ENCODE results near the gene KLHL6. TPM values are rescaled to one million over a fixed set of nuclear protein-coding genes. Genes with fewer than 3 reads are reported as not detected.
A peak's percentile ranks its signal among the peaks of the same experiment; 100 is the strongest.

KLHL6 gene
- total and polyA plus RNA-seq, 10 of the 15 experiments (the other 5 are each of a cell fraction or from before 2014, with no cell fraction given): 4.0 to 91.8 (median 24.4) TPM

GRCh38 chr3:183532620-183533411 is 22.7 kb downstream of the KLHL6 start (continued):
- no peak for TF ChIP-seq ZZZ3 (IDR thresholded peaks at IDR 0.05; ENCODE audit: control insufficient read depth, insufficient read length, low read depth)
- no peak for TF ChIP-seq KAT2A (conservative IDR thresholded peaks at IDR 0.05; ENCODE audit: control insufficient read depth, low read depth, low read length)
- no peak for TF ChIP-seq ZBED1 (IDR thresholded peaks at IDR 0.05; ENCODE audit: borderline replicate concordance)
- TF ChIP-seq BCL11A (IDR thresholded peaks at IDR 0.05; ENCODE audit: low read depth, low read length): 0 out of 2 replicates have a peak, but pooled peaks have one; percentile 3
- no peak for TF ChIP-seq SIN3A (IDR thresholded peaks at IDR 0.05; ENCODE audit: low read depth, low read length)
- no peak for TF ChIP-seq USF1 (IDR thresholded peaks at IDR 0.05; ENCODE audit: borderline replicate concordance, extremely low read length, insufficient read depth, low read depth, low read length)
- no peak for TF ChIP-seq ESRRA (IDR thresholded peaks at IDR 0.05; ENCODE audit: low read length)
- TF ChIP-seq SUZ12 (IDR thresholded peaks at IDR 0.05; ENCODE audit: unreplicated experiment): no peak
- no peak for TF ChIP-seq NR2C2 (IDR thresholded peaks at IDR 0.05; ENCODE audit: borderline replicate concordance, control insufficient read depth, insufficient read length, low read depth)
- TF ChIP-seq ZBTB11 (CRISPR knock-in tag; IDR thresholded peaks at IDR 0.05): no peak
- no peak for TF ChIP-seq MAX (IDR thresholded peaks at IDR 0.05; ENCODE audit: low read depth, low read length)
- no peak for TF ChIP-seq NFIC (IDR thresholded peaks at IDR 0.05; ENCODE audit: low read depth, low read length)
- TF ChIP-seq REST (IDR thresholded peaks at IDR 0.05; ENCODE audit: low read depth, low read length): no peak
- TF ChIP-seq CREM (IDR thresholded peaks at IDR 0.05; ENCODE audit: low read depth): no peak
- no peak for TF ChIP-seq SKIL (IDR thresholded peaks at IDR 0.05; ENCODE audit: low read depth, poor library complexity, severe bottlenecking)
- TF ChIP-seq MTA3 (IDR thresholded peaks at IDR 0.05; ENCODE audit: borderline replicate concordance, low read length): no peak
- no peak for TF ChIP-seq POLR2AphosphoS2 (IDR thresholded peaks at IDR 0.05; ENCODE audit: low read depth, low read length)
- no peak; the same call in 1 of the 2 replicates for TF ChIP-seq ATF7 (IDR thresholded peaks at IDR 0.05; ENCODE audit: low read depth)
